WTC11 (cell line): ENCODE data around the gene SPEM2. TPM values are rescaled to one million over a fixed set of nuclear protein-coding genes. Genes with fewer than 3 reads are reported as not detected.

Source experiments
- ATAC-seq: fragments of 200-7000 bp; cut with Tn5 transposase; 2 replicates; pipeline ENCODE4 v1.10.0; 2021; ENCODE audit warnings: mild to moderate bottlenecking, moderate library complexity
- CTCF ChIA-PET: fragments of 300-600 bp; sonication (Branson Sonifier 250); formaldehyde crosslinking; loops from one replicate; lab custom pipeline; 2021; ENCODE audit warnings: antibody characterized with exemption; lab: Charles Lee
- POLR2A ChIA-PET: fragments of 350-600 bp; sonication (Branson Sonifier 250); formaldehyde crosslinking; loops from one replicate; lab custom pipeline; 2021; ENCODE audit warnings: antibody characterized with exemption; lab: Charles Lee
- DNase-seq: peaks from one replicate; pipeline ENCODE4 v3.0.0; 2021; ENCODE audit warnings: low spot score
- H3K27ac Mint-ChIP-seq: 2 replicates; pipeline ENCODE4 v1.8.0; 2021; ENCODE audit warnings: mixed read lengths
- H3K27me3 Mint-ChIP-seq: 2 replicates; pipeline ENCODE4 v1.8.0; 2021; ENCODE audit warnings: low read depth, mild to moderate bottlenecking, moderate library complexity, mixed read lengths
- H3K36me3 Mint-ChIP-seq: 2 replicates; pipeline ENCODE4 v1.8.0; 2021; ENCODE audit warnings: mixed read lengths
- H3K4me1 Mint-ChIP-seq: 2 replicates; pipeline ENCODE4 v1.8.0; 2022; ENCODE audit warnings: mixed read lengths
- H3K4me3 Mint-ChIP-seq: 2 replicates; pipeline ENCODE4 v1.8.0; 2021; ENCODE audit warnings: mild to moderate bottlenecking, moderate library complexity, mixed read lengths
- H3K9me3 Mint-ChIP-seq: 2 replicates; pipeline ENCODE4 v1.8.0; 2021; ENCODE audit warnings: mixed read lengths
- MXD4 ChIP-seq: fragments of 250-450 bp; sonication (Bioruptor Pico); IDR thresholded peaks from 2 replicates; pipeline ENCODE4 v1.8.0; 2021; ENCODE audit warnings: mild to moderate bottlenecking, moderate library complexity, borderline replicate concordance
- RORB ChIP-seq: fragments of 250-450 bp; sonication (Bioruptor Pico); IDR thresholded peaks from 2 replicates; pipeline ENCODE4 v1.9.0; 2021; ENCODE audit warnings: mild to moderate bottlenecking
- SOX15 ChIP-seq: fragments of 250-450 bp; sonication (Bioruptor Pico); IDR thresholded peaks from 2 replicates; pipeline ENCODE4 v1.9.0; 2021; ENCODE audit warnings: mild to moderate bottlenecking
- TEAD4 ChIP-seq: sonication (generic); formaldehyde crosslinking; IDR thresholded peaks from 2 replicates; pipeline ENCODE4 v1.8.0; 2022; ENCODE audit warnings: mild to moderate bottlenecking, missing genetic modification reagents
- ZNF121 ChIP-seq: sonication (generic); formaldehyde crosslinking; IDR thresholded peaks from 2 replicates; pipeline ENCODE4 v1.8.0; 2023; ENCODE audit warnings: missing genetic modification reagents
- total RNA-seq: library from RNA; stranded (reverse); gene quantifications from 3 replicates; pipeline ENCODE4 v1.2.3, GENCODE V29; 2021
- TF ChIP-seq, protein P1 (sequence below): sonication (generic); formaldehyde crosslinking; IDR thresholded peaks from 2 replicates; pipeline ENCODE4 v1.8.1; 2022; ENCODE audit warnings: mild to moderate bottlenecking, missing genetic modification reagents, moderate library complexity, borderline replicate concordance
- TF ChIP-seq, protein P2 (sequence below): sonication (generic); formaldehyde crosslinking; IDR thresholded peaks from 2 replicates; pipeline ENCODE4 v1.8.1; 2022; ENCODE audit warnings: low read depth, mild to moderate bottlenecking, moderate library complexity, missing genetic modification reagents, borderline replicate concordance
- TF ChIP-seq, protein P3 (sequence below): fragments of 250-450 bp; sonication (Bioruptor Pico); IDR thresholded peaks from 2 replicates; pipeline ENCODE4 v1.9.0; 2021; ENCODE audit warnings: mild to moderate bottlenecking, borderline replicate concordance
- TF ChIP-seq, protein P4 (sequence below): fragments of 250-450 bp; sonication (Bioruptor Pico); IDR thresholded peaks from 2 replicates; pipeline ENCODE4 v1.9.0; 2021; ENCODE audit warnings: moderate library complexity, mild to moderate bottlenecking, inconsistent platforms, borderline replicate concordance
- TF ChIP-seq, protein P5 (sequence below): sonication (generic); formaldehyde crosslinking; IDR thresholded peaks from 2 replicates; pipeline ENCODE4 v1.8.0; 2022; ENCODE audit warnings: mild to moderate bottlenecking, missing genetic modification reagents
- TF ChIP-seq, protein P6 (sequence below): sonication (generic); formaldehyde crosslinking; IDR thresholded peaks from 2 replicates; pipeline ENCODE4 v1.8.0; 2022; ENCODE audit warnings: mild to moderate bottlenecking, missing genetic modification reagents
- TF ChIP-seq, protein P7 (sequence below): fragments of 250-450 bp; sonication (Bioruptor Pico); IDR thresholded peaks from 2 replicates; pipeline ENCODE4 v1.9.0; 2021; ENCODE audit warnings: mild to moderate bottlenecking

Gene SPEM2
- total RNA-seq, 1 experiment from 2014 or later = 0.13 TPM

DNA sequence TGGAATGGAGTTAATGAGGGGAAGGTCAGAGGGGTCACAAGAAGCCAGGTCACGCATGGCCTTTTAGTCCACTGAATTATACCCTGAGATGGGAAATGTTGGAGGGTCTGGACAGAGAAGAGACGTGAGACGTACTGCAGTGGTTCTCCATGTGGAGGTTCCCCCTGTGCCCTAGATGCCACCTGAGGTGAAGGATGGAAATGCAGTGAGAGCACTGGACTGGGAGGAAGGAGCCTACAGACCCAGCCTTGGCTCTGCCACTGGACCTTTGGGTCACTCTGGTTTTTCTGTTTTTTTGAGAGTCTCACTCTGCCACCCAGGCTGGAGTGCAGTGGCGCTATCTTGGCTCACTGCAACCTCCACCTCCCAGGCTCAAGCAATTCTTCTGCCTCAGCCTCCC is 29.3 kb upstream of the SPEM2 start:
- Mint-ChIP-seq H3K27ac (no peak overlapping the region), H3K36me3 (peaks cover 9% of the 10 kb centered on the region)
- DNase-seq = no peak
- TF ChIP-seq, protein P1, sequence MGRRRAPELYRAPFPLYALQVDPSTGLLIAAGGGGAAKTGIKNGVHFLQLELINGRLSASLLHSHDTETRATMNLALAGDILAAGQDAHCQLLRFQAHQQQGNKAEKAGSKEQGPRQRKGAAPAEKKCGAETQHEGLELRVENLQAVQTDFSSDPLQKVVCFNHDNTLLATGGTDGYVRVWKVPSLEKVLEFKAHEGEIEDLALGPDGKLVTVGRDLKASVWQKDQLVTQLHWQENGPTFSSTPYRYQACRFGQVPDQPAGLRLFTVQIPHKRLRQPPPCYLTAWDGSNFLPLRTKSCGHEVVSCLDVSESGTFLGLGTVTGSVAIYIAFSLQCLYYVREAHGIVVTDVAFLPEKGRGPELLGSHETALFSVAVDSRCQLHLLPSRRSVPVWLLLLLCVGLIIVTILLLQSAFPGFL (CRISPR knock-in tag) = no peak
- TF ChIP-seq, protein P2, sequence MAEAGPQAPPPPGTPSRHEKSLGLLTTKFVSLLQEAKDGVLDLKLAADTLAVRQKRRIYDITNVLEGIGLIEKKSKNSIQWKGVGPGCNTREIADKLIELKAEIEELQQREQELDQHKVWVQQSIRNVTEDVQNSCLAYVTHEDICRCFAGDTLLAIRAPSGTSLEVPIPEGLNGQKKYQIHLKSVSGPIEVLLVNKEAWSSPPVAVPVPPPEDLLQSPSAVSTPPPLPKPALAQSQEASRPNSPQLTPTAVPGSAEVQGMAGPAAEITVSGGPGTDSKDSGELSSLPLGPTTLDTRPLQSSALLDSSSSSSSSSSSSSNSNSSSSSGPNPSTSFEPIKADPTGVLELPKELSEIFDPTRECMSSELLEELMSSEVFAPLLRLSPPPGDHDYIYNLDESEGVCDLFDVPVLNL (CRISPR knock-in tag) = no peak
- no peak for TF ChIP-seq SOX15 (CRISPR knock-in tag)
- TF ChIP-seq, protein P3, sequence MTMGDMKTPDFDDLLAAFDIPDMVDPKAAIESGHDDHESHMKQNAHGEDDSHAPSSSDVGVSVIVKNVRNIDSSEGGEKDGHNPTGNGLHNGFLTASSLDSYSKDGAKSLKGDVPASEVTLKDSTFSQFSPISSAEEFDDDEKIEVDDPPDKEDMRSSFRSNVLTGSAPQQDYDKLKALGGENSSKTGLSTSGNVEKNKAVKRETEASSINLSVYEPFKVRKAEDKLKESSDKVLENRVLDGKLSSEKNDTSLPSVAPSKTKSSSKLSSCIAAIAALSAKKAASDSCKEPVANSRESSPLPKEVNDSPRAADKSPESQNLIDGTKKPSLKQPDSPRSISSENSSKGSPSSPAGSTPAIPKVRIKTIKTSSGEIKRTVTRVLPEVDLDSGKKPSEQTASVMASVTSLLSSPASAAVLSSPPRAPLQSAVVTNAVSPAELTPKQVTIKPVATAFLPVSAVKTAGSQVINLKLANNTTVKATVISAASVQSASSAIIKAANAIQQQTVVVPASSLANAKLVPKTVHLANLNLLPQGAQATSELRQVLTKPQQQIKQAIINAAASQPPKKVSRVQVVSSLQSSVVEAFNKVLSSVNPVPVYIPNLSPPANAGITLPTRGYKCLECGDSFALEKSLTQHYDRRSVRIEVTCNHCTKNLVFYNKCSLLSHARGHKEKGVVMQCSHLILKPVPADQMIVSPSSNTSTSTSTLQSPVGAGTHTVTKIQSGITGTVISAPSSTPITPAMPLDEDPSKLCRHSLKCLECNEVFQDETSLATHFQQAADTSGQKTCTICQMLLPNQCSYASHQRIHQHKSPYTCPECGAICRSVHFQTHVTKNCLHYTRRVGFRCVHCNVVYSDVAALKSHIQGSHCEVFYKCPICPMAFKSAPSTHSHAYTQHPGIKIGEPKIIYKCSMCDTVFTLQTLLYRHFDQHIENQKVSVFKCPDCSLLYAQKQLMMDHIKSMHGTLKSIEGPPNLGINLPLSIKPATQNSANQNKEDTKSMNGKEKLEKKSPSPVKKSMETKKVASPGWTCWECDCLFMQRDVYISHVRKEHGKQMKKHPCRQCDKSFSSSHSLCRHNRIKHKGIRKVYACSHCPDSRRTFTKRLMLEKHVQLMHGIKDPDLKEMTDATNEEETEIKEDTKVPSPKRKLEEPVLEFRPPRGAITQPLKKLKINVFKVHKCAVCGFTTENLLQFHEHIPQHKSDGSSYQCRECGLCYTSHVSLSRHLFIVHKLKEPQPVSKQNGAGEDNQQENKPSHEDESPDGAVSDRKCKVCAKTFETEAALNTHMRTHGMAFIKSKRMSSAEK (CRISPR knock-in tag) = no peak
- TF ChIP-seq, all 79 proteins: peak for 0
- Mint-ChIP-seq H3K27me3 (no peaks in the 10 kb centered on the region; the same call in 1 of the 2 replicates), H3K9me3 (no peaks in the 10 kb centered on the region), H3K4me1 (peaks cover 7% of the 10 kb centered on the region), H3K4me3 (no peak overlapping the region)
- no peak for ATAC-seq
- ChIA-PET POLR2A (no interaction called here), CTCF (interaction anchor here (3.9 to 4.1 kb wide), 2 partner anchors 8 to 45 kb away, joined by 21 to 59 read pairs; partner anchors contain the start of genes FGF11 and TMEM256)

DNA sequence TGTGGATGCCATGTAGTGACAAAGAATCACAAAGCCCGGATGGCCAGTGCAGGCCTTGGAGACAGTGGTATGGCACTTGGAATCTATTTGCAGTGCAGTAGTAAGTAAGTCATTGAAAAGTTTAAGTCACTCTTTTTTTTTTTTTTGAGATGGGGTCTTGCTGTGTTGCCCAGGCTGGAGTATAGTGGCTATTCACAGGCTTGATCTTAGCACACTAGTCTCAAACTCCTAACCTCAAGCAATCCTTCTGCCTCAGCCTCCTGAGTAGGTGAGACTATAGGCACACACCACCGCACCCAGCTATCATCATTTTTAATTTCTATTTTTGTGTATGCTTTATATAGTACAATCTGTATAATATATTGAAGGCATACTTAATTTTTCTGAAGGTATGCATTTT is 26.8 kb upstream of the SPEM2 start:
- H3K9me3 Mint-ChIP-seq = no peaks in the 10 kb centered on the region
- no peak for TF ChIP-seq MXD4 (CRISPR knock-in tag)
- TF ChIP-seq, protein P4, sequence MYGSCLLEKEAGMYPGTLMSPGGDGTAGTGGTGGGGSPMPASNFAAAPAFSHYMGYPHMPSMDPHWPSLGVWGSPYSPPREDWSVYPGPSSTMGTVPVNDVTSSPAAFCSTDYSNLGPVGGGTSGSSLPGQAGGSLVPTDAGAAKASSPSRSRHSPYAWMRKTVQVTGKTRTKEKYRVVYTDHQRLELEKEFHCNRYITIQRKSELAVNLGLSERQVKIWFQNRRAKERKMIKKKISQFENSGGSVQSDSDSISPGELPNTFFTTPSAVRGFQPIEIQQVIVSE (CRISPR knock-in tag) = no peak
- peak; percentile 84 for TF ChIP-seq ZNF121 (CRISPR knock-in tag)
- TF ChIP-seq, protein P5, sequence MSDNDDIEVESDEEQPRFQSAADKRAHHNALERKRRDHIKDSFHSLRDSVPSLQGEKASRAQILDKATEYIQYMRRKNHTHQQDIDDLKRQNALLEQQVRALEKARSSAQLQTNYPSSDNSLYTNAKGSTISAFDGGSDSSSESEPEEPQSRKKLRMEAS (CRISPR knock-in tag) = no peak
- TF ChIP-seq, protein P6, sequence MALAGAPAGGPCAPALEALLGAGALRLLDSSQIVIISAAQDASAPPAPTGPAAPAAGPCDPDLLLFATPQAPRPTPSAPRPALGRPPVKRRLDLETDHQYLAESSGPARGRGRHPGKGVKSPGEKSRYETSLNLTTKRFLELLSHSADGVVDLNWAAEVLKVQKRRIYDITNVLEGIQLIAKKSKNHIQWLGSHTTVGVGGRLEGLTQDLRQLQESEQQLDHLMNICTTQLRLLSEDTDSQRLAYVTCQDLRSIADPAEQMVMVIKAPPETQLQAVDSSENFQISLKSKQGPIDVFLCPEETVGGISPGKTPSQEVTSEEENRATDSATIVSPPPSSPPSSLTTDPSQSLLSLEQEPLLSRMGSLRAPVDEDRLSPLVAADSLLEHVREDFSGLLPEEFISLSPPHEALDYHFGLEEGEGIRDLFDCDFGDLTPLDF (CRISPR knock-in tag) = no peak
- TF ChIP-seq RORB (CRISPR knock-in tag) = no peak
- no peak for TF ChIP-seq TEAD4 (CRISPR knock-in tag)
- TF ChIP-seq, protein P7, sequence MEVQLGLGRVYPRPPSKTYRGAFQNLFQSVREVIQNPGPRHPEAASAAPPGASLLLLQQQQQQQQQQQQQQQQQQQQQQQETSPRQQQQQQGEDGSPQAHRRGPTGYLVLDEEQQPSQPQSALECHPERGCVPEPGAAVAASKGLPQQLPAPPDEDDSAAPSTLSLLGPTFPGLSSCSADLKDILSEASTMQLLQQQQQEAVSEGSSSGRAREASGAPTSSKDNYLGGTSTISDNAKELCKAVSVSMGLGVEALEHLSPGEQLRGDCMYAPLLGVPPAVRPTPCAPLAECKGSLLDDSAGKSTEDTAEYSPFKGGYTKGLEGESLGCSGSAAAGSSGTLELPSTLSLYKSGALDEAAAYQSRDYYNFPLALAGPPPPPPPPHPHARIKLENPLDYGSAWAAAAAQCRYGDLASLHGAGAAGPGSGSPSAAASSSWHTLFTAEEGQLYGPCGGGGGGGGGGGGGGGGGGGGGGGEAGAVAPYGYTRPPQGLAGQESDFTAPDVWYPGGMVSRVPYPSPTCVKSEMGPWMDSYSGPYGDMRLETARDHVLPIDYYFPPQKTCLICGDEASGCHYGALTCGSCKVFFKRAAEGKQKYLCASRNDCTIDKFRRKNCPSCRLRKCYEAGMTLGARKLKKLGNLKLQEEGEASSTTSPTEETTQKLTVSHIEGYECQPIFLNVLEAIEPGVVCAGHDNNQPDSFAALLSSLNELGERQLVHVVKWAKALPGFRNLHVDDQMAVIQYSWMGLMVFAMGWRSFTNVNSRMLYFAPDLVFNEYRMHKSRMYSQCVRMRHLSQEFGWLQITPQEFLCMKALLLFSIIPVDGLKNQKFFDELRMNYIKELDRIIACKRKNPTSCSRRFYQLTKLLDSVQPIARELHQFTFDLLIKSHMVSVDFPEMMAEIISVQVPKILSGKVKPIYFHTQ = no peak
- TF ChIP-seq, all 79 proteins: peak for 1
- DNase-seq = no peak
- ATAC-seq = no peak
- ChIA-PET POLR2A (interaction anchor here (0.6 kb wide), 1 partner anchor 14 kb away, joined by 4 read pairs; no protein-coding TSS in a partner anchor), CTCF (interaction anchor here (0.6 to 2.0 kb wide), 6 partner anchors 42 to 1600 kb away, joined by 3 to 9 read pairs (median 4); partner anchors contain the start of genes ACAP1 and SLC2A4)
- Mint-ChIP-seq H3K4me1 (peaks cover 12% of the 10 kb centered on the region), H3K4me3 (no peak overlapping the region), H3K27me3 (no peaks in the 10 kb centered on the region; the same call in 1 of the 2 replicates), H3K27ac (no peak overlapping the region), H3K36me3 (peaks cover 4% of the 10 kb centered on the region)
